ENCODE results near the gene CCT5. TPM values are rescaled to one million over a fixed set of nuclear protein-coding genes. Genes with fewer than 3 reads are reported as not detected.

CCT5 gene
- total RNA-seq, 2 donors from 2014 or later = 179 to 218 TPM

Other genes starting within 250 kb of the CCT5 start
- 10 to 100 TPM; 17.3 to 18.9 TPM for gene ATPSCKMT, start 392 bp upstream of the CCT5 start, total RNA-seq
- gene CMBL, start 57.6 kb downstream of the CCT5 start, total RNA-seq = 1 to 10 TPM; 1.2 to 1.7 TPM
- gene MARCHF6, start 103.4 kb downstream of the CCT5 start, total RNA-seq = 100 to 1,000 TPM; 138 to 151 TPM
- gene ROPN1L, start 191.6 kb downstream of the CCT5 start, total RNA-seq = under 1 TPM; 0.26 to 0.58 TPM

Measured in activated T-cell treated with anti-CD3 and anti-CD28 coated beads, Interleukin-2, amount 50 U/mL, for 72 hours (primary cell).